Neural crest cell (in vitro differentiated cells): ENCODE data around the gene ZNF280A. TPM values are rescaled to one million over a fixed set of nuclear protein-coding genes. Genes with fewer than 3 reads are reported as not detected.

Source experiments
- DNase-seq: peaks from one replicate; pipeline ENCODE4 v3.0.0; 2021; ENCODE audit warnings: low read depth, mixed read lengths, low spot score
- H3K27ac Mint-ChIP-seq: one replicate; pipeline ENCODE4 v1.8.0; 2021; ENCODE audit warnings: mild to moderate bottlenecking, mixed read lengths; ENCODE audit not compliant: unreplicated experiment
- H3K27me3 Mint-ChIP-seq: 2 replicates; pipeline ENCODE4 v1.8.0; 2021; ENCODE audit warnings: low read depth, mild to moderate bottlenecking, mixed read lengths
- H3K36me3 Mint-ChIP-seq: 2 replicates; pipeline ENCODE4 v1.8.0; 2021; ENCODE audit warnings: low read depth, mild to moderate bottlenecking, mixed read lengths
- H3K4me1 Mint-ChIP-seq: 2 replicates; pipeline ENCODE4 v1.8.0; 2021; ENCODE audit warnings: mixed read lengths
- H3K4me3 Mint-ChIP-seq: one replicate; pipeline ENCODE4 v1.8.0; 2021; ENCODE audit warnings: mild to moderate bottlenecking, mixed read lengths
- H3K9me3 Mint-ChIP-seq: 2 replicates; pipeline ENCODE4 v1.8.0; 2021; ENCODE audit warnings: mixed read lengths
- total RNA-seq: library from RNA; stranded (reverse); gene quantifications from 2 replicates; pipeline ENCODE4 v1.2.1, GENCODE V29; 2021
- TF ChIP-seq, protein P1 (sequence below): fragments of 200-600 bp; sonication (generic); conservative IDR thresholded peaks from 2 replicates; pipeline ENCODE4 v1.5.0; 2021; ENCODE audit warnings: antibody characterized with exemption, mild to moderate bottlenecking

ZNF280A gene
- total RNA-seq, 1 donor from 2014 or later = not detected

DNA sequence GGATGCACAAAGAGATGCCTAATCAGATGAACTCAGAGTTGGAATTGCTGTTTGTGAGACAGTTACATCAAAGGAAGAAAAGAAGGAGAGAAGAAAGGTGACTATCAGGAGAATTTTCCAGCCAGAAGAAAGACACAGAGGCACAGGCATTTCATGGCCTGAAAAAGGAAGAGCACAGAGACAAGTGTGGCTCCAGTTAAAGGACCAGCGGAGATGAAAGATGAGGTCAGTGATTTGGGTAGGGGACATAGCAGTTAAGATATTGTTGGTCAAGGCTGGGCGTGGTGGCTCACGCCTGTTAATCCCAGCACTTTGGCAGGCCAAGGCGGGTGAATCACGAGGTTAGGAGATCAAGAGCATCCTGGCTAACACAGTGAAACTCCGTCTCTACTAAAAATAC lies 3.4 kb upstream of the ZNF280A start:
- TF ChIP-seq, protein P1, sequence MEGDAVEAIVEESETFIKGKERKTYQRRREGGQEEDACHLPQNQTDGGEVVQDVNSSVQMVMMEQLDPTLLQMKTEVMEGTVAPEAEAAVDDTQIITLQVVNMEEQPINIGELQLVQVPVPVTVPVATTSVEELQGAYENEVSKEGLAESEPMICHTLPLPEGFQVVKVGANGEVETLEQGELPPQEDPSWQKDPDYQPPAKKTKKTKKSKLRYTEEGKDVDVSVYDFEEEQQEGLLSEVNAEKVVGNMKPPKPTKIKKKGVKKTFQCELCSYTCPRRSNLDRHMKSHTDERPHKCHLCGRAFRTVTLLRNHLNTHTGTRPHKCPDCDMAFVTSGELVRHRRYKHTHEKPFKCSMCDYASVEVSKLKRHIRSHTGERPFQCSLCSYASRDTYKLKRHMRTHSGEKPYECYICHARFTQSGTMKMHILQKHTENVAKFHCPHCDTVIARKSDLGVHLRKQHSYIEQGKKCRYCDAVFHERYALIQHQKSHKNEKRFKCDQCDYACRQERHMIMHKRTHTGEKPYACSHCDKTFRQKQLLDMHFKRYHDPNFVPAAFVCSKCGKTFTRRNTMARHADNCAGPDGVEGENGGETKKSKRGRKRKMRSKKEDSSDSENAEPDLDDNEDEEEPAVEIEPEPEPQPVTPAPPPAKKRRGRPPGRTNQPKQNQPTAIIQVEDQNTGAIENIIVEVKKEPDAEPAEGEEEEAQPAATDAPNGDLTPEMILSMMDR = no peak
- Mint-ChIP-seq H3K9me3 (peaks cover 3% of the 10 kb centered on the region), H3K27ac (no peak overlapping the region)

DNA sequence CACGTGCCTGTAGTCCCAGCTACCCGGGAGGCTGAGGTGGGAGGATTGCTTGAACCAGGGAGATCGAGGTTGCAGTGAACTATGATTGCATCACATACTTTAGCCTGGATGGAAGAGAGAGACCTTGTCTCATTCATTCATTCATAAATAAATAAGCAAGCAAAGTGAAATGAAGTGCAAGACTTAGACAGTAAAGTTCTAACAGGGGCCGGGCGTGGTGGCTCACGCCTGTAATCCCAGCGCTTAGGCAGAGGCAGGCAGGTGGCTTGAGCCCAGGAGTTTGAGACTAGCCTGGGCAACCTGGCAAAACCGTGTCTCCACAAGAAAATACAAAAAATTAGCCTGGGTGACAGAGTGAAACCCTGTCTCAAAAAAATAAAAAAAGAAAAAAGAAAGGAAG lies 1.6 kb upstream of the ZNF280A start:
- Mint-ChIP-seq H3K9me3 (peaks cover 3% of the 10 kb centered on the region), H3K27ac (no peak overlapping the region), H3K4me3 (no peak overlapping the region), H3K4me1 (no peaks in the 10 kb centered on the region), H3K36me3 (no peaks in the 10 kb centered on the region), H3K27me3 (peaks cover 33% of the 10 kb centered on the region)
- TF ChIP-seq, protein P1 = no peak
- no peak for DNase-seq

More for the DNA sequence above, 3.4 kb upstream of the ZNF280A start:
- H3K27me3 Mint-ChIP-seq = peaks cover 27% of the 10 kb centered on the region
- H3K4me3 Mint-ChIP-seq = no peak overlapping the region
- H3K36me3 Mint-ChIP-seq = no peaks in the 10 kb centered on the region
- H3K4me1 Mint-ChIP-seq = no peaks in the 10 kb centered on the region
- no peak for DNase-seq

DNA sequence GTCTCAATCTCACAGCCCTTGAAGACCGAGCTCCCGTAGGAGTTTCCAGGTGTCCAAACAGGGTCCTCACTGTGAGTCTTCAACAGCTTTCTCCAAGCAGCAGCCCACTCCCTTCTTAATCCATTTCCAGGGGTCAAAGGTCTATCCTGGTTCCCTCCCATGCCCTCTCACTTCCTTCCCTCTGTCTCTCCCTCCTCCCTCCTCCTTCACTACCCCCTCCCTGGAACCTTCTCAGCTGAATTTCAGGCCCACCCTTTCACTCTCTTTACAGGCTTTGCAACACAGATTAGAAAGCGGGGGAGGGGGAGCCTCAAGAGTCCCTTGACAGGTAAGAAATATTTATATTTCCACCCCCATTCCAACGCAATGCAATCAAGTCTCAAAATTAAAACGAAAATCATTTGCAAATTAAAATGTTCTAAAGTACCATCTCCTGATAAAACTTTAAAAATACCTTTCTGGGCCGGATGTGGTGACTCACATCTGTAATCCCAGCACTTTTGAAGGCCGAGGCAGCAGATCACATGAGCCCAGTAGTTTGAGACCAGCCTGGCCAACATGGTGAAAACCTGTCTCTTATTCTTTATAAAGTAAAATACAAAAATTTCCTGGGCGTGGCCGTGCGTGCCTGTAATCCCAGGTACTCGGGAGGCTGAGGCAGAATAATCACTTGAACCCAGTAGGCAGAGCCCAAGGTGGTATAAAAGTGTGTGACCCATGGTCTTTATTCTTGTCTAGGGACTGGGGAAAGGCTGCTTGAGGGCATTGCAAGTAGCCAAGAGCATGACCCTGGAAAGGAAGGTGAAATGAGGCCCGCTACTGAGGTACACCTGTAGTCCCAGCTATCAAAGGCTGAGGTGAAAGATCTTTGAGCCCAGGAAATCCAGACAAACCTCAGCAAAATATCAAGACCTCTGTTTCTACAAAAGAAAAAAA lies 865 bp upstream of the ZNF280A start:
- Mint-ChIP-seq H3K4me3 (no peak overlapping the region), H3K27me3 (peaks cover 34% of the 10 kb centered on the region), H3K36me3 (no peaks in the 10 kb centered on the region), H3K4me1 (no peaks in the 10 kb centered on the region), H3K27ac (no peak overlapping the region), H3K9me3 (peaks cover 7% of the 10 kb centered on the region)
- TF ChIP-seq, protein P1 = no peak
- no peak for DNase-seq

DNA sequence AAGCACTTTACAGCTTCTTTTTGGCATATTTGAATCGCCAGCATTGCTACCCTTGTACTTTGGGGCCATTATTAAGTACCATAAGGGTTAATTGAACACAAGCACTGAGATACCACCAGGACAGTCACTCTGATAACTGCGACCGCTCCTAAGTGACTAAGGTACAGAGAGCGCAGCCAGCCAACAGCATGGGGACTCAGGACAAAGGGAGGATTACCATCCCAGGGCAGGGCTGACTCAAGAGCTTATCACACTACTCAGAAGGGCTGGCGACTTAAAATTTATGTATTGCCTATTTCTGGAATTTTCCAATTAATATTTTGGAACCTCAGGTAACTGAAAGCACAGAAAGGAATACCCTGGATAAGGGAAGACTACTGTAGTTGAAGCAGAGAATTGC lies 479 bp downstream of the ZNF280A start:
- Mint-ChIP-seq H3K4me1 (no peaks in the 10 kb centered on the region), H3K36me3 (no peaks in the 10 kb centered on the region), H3K27ac (no peak overlapping the region), H3K9me3 (peaks cover 7% of the 10 kb centered on the region), H3K4me3 (no peak overlapping the region), H3K27me3 (peaks cover 36% of the 10 kb centered on the region)
- no peak for DNase-seq
- TF ChIP-seq, protein P1 = no peak

GRCh38 chr22:22516992-22517391 lies 3.1 kb downstream of the ZNF280A start:
- peaks cover 3% of the 10 kb centered on the region for H3K9me3 Mint-ChIP-seq
- TF ChIP-seq, protein P1 = no peak
- no peaks in the 10 kb centered on the region for H3K4me1 Mint-ChIP-seq
- H3K27me3 Mint-ChIP-seq = peaks cover 51% of the 10 kb centered on the region
- no peak overlapping the region for H3K4me3 Mint-ChIP-seq
- no peak for DNase-seq
- H3K36me3 Mint-ChIP-seq = no peaks in the 10 kb centered on the region
- H3K27ac Mint-ChIP-seq = no peak overlapping the region
